HG02798 (cell line): ENCODE measurements around the gene PISD.
"Not testable (repeated sequence)": the region's sequence is repeated elsewhere in the genome, so short reads cannot be mapped to it uniquely, and the experiment has no call there.

ENCODE experiments used
- ATAC-seq: cut with Tn5 transposase; IDR thresholded peaks from one replicate; pipeline ENCODE4 v1.9.1; 2021; ENCODE audit warnings: mild to moderate bottlenecking; ENCODE audit not compliant: unreplicated experiment, poor library complexity

The PISD gene

GRCh38 chr22:31661851-31662667, at the start of gene PISD:
PISD (minus strand) TSS chr22:31662215; CDS start chr22:31662208, 7 bp downstream.
- peak; percentile 94 for ATAC-seq

- not testable (repeated sequence) for ATAC-seq
These were observed 49.2 kb upstream of the PISD start for GRCh38 chr22:31711226-31711625.

- ATAC-seq: no peak
These were observed 45.5 kb upstream of the PISD start for GRCh38 chr22:31707519-31707918.

GRCh38 chr22:31695423-31695822, 33.4 kb upstream of the PISD start:
- no peak for ATAC-seq

- not testable (repeated sequence) for ATAC-seq
These were observed 32.0 kb upstream of the PISD start for GRCh38 chr22:31694046-31694445.

GRCh38 chr22:31692186-31692886, 30.3 kb upstream of the PISD start:
- no peak for ATAC-seq

GRCh38 chr22:31691408-31691807, 29.4 kb upstream of the PISD start:
- no peak for ATAC-seq

GRCh38 chr22:31683181-31684105, 21.4 kb upstream of the PISD start:
- ATAC-seq: no peak

- ATAC-seq: no peak
These were observed 20.7 kb upstream of the PISD start for GRCh38 chr22:31682751-31683150.

- no peak for ATAC-seq
These were observed 19.6 kb upstream of the PISD start for GRCh38 chr22:31681349-31682345.

- ATAC-seq: no peak
These were observed 18.9 kb upstream of the PISD start for GRCh38 chr22:31680861-31681341.

- no peak for ATAC-seq
These were observed 16.7 kb upstream of the PISD start for GRCh38 chr22:31678748-31679147.

GRCh38 chr22:31676700-31677099, 14.7 kb upstream of the PISD start:
- peak; percentile 95 for ATAC-seq

GRCh38 chr22:31674219-31674618, 12.2 kb upstream of the PISD start:
- not testable (repeated sequence) for ATAC-seq

GRCh38 chr22:31668849-31669248, 6.8 kb upstream of the PISD start:
- not testable (repeated sequence) for ATAC-seq

GRCh38 chr22:31662668-31663037, 638 bp upstream of the PISD start:
- no peak for ATAC-seq

GRCh38 chr22:31660860-31661341, 1.1 kb downstream of the PISD start:
- not testable (repeated sequence) for ATAC-seq

- no peak for ATAC-seq
These were observed 2.8 kb downstream of the PISD start for GRCh38 chr22:31659246-31659645.

GRCh38 chr22:31654408-31654807, 7.6 kb downstream of the PISD start:
- ATAC-seq: no peak
